MM.1S (cell line): Measurements from ENCODE around the gene EFNA2.

Experiments used
- DNase-seq: peaks from one replicate; pipeline ENCODE4 v3.0.0-alpha.2; 2015
- H2AFZ ChIP-seq: fragments of 300-600 bp; sonication (generic); 2 replicates; pipeline ENCODE4 v1.6.0; 2016; ENCODE audit warnings: antibody characterized with exemption, low read length
- H3F3A ChIP-seq: fragments of 300-600 bp; sonication (generic); 2 replicates; pipeline ENCODE4 v1.6.1; 2016; ENCODE audit warnings: mild to moderate bottlenecking, antibody characterized with exemption, low read length, moderate library complexity, mixed read lengths; ENCODE audit not compliant: insufficient read depth
- H3K27ac ChIP-seq: fragments of 300-600 bp; sonication (generic); 2 replicates; pipeline ENCODE4 v1.5.1; 2016; ENCODE audit warnings: mild to moderate bottlenecking, low read length
- H3K27me3 ChIP-seq: fragments of 300-600 bp; sonication (generic); replicated peaks from 2 replicates; pipeline ENCODE4 v1.6.0; 2016; ENCODE audit warnings: low read length; ENCODE audit not compliant: insufficient read depth
- H3K36me3 ChIP-seq: fragments of 300-600 bp; sonication (generic); replicated peaks from 2 replicates; pipeline ENCODE4 v1.6.1; 2016; ENCODE audit warnings: mild to moderate bottlenecking, low read length, mixed read lengths; ENCODE audit not compliant: insufficient read depth
- H3K4me1 ChIP-seq: fragments of 300-600 bp; sonication (generic); 2 replicates; pipeline ENCODE4 v1.6.1; 2016; ENCODE audit warnings: low read length, mixed read lengths
- H3K4me2 ChIP-seq: fragments of 300-600 bp; sonication (generic); 2 replicates; pipeline ENCODE4 v1.6.0; 2016; ENCODE audit warnings: low read depth, low read length
- H3K4me3 ChIP-seq: fragments of 300-600 bp; sonication (generic); 2 replicates; pipeline ENCODE4 v1.5.1; 2016; ENCODE audit warnings: low read length, mixed read lengths
- H3K79me2 ChIP-seq: fragments of 300-600 bp; sonication (generic); 2 replicates; pipeline ENCODE4 v1.6.1; 2016; ENCODE audit warnings: mixed run types, low read length, mixed read lengths
- H3K9ac ChIP-seq: fragments of 300-600 bp; sonication (generic); 2 replicates; pipeline ENCODE4 v1.6.1; 2016; ENCODE audit warnings: low read length, mixed read lengths
- H3K9me2 ChIP-seq: fragments of 300-600 bp; sonication (generic); replicated peaks from 2 replicates; pipeline ENCODE4 v1.6.1; 2016; ENCODE audit warnings: mild to moderate bottlenecking, low read length, mixed read lengths; ENCODE audit not compliant: insufficient read depth
- H3K9me3 ChIP-seq: fragments of 300-600 bp; sonication (generic); replicated peaks from 2 replicates; pipeline ENCODE4 v1.6.1; 2016; ENCODE audit warnings: mild to moderate bottlenecking, low read length, mixed read lengths; ENCODE audit not compliant: insufficient read depth
- H4K20me1 ChIP-seq: fragments of 300-600 bp; sonication (generic); 2 replicates; pipeline ENCODE4 v1.6.1; 2016; ENCODE audit warnings: mild to moderate bottlenecking, low read length, moderate library complexity, mixed read lengths; ENCODE audit not compliant: insufficient read depth
- EZH2 ChIP-seq: fragments of 300-600 bp; sonication (generic); optimal IDR thresholded peaks from 2 replicates; pipeline ENCODE3; 2017; ENCODE audit warnings: low read depth, mild to moderate bottlenecking, antibody characterized with exemption, low read length, mixed read lengths
- EZH2phosphoT487 ChIP-seq: fragments of 300-600 bp; sonication (generic); IDR thresholded peaks from 2 replicates; pipeline ENCODE4 v1.6.1; 2018; ENCODE audit warnings: antibody characterized with exemption, low read length
- TF ChIP-seq, protein P1 (sequence below): fragments of 300-600 bp; sonication (generic); IDR thresholded peaks from 2 replicates; pipeline ENCODE4 v1.5.1; 2016; ENCODE audit warnings: antibody characterized with exemption, low read length, mixed read lengths

EFNA2 gene

DNA sequence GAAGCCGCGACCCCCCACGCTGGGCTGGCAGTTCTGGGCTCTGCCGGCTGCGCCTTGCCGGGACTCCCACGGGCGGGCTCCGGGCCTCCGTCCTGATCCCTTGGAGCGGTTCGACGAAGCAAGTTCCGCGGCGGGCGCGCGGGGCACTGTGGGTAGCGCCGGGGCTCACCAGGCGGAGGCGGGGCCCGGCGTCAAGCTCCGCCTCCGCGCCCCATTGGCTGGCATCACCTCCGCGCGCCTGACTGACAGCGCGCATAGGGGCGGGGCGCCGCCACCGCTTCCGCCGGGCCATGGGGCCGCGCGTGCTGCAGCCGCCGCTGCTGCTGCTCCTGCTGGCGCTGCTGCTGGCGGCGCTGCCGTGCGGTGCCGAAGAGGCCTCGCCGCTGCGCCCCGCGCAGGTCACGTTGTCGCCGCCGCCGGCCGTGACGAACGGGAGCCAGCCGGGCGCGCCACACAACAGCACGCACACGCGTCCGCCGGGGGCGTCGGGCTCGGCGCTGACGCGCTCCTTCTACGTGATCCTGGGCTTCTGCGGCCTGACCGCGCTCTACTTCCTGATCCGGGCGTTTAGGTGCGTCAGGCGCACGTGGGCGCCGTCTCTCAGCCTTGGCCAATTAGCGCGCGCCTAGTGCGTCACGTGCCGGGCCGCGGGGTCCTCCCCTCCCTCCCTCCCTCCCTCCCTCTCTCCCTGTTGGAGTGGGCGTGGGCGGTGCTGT is 10.3 kb upstream of the EFNA2 start, which contains the start of gene FAM174C:
FAM174C (plus strand) TSS at position 271 of the 716 bp plus-strand sequence; CDS start at position 291, 20 bp downstream.
- peak within 1 kb of the TSS; percentile 9; the same call in 1 of the 2 replicates for H2AFZ ChIP-seq

DNA sequence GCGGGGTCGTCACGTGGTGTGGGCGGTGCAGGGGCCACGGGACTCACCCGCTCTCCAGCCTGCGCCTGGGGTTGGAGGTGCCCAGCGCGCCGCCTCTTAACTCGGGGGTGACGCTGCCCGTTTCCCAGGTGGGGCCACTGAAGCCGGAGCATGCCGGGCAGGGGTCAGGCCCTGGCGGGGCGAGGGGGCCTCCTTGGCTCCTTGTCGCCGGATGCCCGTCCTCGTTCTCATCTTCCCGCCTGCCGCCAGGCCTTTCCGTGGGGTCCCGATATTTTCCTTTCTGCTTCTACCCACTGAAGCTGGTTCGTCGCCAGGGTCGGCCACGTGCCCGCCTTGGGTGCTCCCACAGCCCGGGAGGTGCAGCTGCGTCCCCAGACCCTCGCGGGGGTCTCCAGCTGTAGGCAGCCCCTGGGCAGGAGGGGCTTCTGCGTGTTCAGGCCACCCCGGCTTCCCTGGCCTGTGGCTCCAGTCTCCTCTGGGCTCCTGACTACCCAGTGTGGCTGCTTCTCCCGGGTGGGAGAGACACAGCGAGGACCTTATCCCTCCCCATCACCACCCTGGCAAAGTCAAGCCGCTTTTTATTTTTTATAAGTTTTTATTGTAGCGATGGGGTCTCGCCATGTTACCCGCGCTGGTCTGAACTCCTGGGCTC is 9.6 kb upstream of the EFNA2 start:
- no peak for TF ChIP-seq EZH2
- TF ChIP-seq, protein P1, sequence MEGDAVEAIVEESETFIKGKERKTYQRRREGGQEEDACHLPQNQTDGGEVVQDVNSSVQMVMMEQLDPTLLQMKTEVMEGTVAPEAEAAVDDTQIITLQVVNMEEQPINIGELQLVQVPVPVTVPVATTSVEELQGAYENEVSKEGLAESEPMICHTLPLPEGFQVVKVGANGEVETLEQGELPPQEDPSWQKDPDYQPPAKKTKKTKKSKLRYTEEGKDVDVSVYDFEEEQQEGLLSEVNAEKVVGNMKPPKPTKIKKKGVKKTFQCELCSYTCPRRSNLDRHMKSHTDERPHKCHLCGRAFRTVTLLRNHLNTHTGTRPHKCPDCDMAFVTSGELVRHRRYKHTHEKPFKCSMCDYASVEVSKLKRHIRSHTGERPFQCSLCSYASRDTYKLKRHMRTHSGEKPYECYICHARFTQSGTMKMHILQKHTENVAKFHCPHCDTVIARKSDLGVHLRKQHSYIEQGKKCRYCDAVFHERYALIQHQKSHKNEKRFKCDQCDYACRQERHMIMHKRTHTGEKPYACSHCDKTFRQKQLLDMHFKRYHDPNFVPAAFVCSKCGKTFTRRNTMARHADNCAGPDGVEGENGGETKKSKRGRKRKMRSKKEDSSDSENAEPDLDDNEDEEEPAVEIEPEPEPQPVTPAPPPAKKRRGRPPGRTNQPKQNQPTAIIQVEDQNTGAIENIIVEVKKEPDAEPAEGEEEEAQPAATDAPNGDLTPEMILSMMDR: no peak
- no peak for TF ChIP-seq EZH2phosphoT487
- Histone ChIP-seq H4K20me1 (no peaks in the 10 kb centered on the region), H3K4me1 (peaks cover 16% of the 10 kb centered on the region), H3K9ac (peak overlapping the region; percentile 97), H3K4me2 (peak overlapping the region; percentile 94), H3F3A (peaks cover 52% of the 10 kb centered on the region), H2AFZ (peak overlapping the region; percentile 9; the same call in 1 of the 2 replicates), H3K36me3 (peaks cover 33% of the 10 kb centered on the region), H3K9me2 (no peaks in the 10 kb centered on the region), H3K4me3 (peak overlapping the region; percentile 92), H3K27ac (peak overlapping the region; percentile 97), H3K79me2 (peaks cover 65% of the 10 kb centered on the region), H3K27me3 (no peaks in the 10 kb centered on the region), H3K9me3 (no peaks in the 10 kb centered on the region)
- DNase-seq: no peak

More for the DNA sequence above, 10.3 kb upstream of the EFNA2 start, which contains the start of gene FAM174C:
- Histone ChIP-seq H3K9ac (peak within 1 kb of the TSS; percentile 97), H3F3A (peaks cover 52% of the 10 kb centered on the region), H3K36me3 (peaks cover 37% of the 10 kb centered on the region), H3K27ac (peak within 1 kb of the TSS; percentile 97), H3K9me3 (no peaks in the 10 kb centered on the region), H3K9me2 (no peaks in the 10 kb centered on the region), H3K79me2 (peaks cover 72% of the 10 kb centered on the region), H3K4me1 (peaks cover 22% of the 10 kb centered on the region), H4K20me1 (no peaks in the 10 kb centered on the region), H3K27me3 (no peaks in the 10 kb centered on the region), H3K4me2 (peak within 1 kb of the TSS; percentile 94), H3K4me3 (peak within 1 kb of the TSS; percentile 92)
- DNase-seq: peak; percentile 99
- no peak for TF ChIP-seq EZH2
- TF ChIP-seq, protein P1: no peak
- no peak for TF ChIP-seq EZH2phosphoT487

DNA sequence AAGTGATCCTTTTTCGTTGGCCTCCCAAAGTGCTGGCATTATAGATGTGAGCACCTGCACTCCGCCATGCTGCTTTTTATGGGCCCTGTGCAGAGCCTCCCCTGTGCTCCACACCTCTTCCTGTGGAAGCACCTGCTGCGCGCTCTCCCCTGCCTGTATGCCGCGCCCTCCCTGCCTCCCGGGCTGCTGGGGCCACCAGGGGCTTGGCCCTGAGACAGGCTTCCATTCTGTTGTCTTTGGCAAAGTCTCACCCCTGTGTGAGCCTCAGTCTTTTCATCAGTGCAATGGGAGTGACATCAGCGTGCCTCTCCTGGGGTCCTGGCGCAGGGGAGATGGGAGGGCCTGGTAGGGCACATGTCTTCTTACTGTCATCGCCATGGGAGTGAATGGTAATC is 9.0 kb upstream of the EFNA2 start:
- H4K20me1 ChIP-seq: no peaks in the 10 kb centered on the region
- TF ChIP-seq EZH2: no peak
- TF ChIP-seq, protein P1: no peak
- no peak for TF ChIP-seq EZH2phosphoT487
- peaks cover 48% of the 10 kb centered on the region for H3F3A ChIP-seq
- H3K27me3 ChIP-seq: no peaks in the 10 kb centered on the region
- DNase-seq: peak; percentile 84
- H3K79me2 ChIP-seq: peaks cover 60% of the 10 kb centered on the region
- H3K9me2 ChIP-seq: no peaks in the 10 kb centered on the region
- H3K4me1 ChIP-seq: peaks cover 13% of the 10 kb centered on the region
- no peak overlapping the region for H2AFZ ChIP-seq
- H3K4me2 ChIP-seq: peak overlapping the region; percentile 94
- peak overlapping the region; percentile 97 for H3K27ac ChIP-seq
- peak overlapping the region; percentile 92 for H3K4me3 ChIP-seq
- peak overlapping the region; percentile 97 for H3K9ac ChIP-seq
- H3K9me3 ChIP-seq: no peaks in the 10 kb centered on the region
- H3K36me3 ChIP-seq: peaks cover 28% of the 10 kb centered on the region
